Gastroesophageal sphincter (tissue), 3 donors: Measurements from ENCODE around the gene ARHGAP28.

Experiments
- EP300 ChIP-seq: sonication (generic); formaldehyde crosslinking; IDR thresholded peaks from one replicate; pipeline ENCODE4 v1.6.1; 2017; ENCODE audit warnings: antibody characterized with exemption, mild to moderate bottlenecking
- POLR2AphosphoS5 ChIP-seq: sonication (generic); formaldehyde crosslinking; IDR thresholded peaks from one replicate; pipeline ENCODE4 v1.6.1; 2017; ENCODE audit warnings: antibody characterized with exemption
- TF ChIP-seq, protein P1 (sequence below), 4 experiments: fragments of 200-600 bp in 2 of 4; fragments of 450-650 bp in 2 of 4; sonication (generic) in 1 of 4; IDR thresholded peaks; one replicate each; pipeline ENCODE4 v1.5.1; 2017 to 2019; ENCODE audit warnings: antibody characterized with exemption in 4 of 4, mild to moderate bottlenecking in 2 of 4, moderate library complexity in 2 of 4

DNA sequence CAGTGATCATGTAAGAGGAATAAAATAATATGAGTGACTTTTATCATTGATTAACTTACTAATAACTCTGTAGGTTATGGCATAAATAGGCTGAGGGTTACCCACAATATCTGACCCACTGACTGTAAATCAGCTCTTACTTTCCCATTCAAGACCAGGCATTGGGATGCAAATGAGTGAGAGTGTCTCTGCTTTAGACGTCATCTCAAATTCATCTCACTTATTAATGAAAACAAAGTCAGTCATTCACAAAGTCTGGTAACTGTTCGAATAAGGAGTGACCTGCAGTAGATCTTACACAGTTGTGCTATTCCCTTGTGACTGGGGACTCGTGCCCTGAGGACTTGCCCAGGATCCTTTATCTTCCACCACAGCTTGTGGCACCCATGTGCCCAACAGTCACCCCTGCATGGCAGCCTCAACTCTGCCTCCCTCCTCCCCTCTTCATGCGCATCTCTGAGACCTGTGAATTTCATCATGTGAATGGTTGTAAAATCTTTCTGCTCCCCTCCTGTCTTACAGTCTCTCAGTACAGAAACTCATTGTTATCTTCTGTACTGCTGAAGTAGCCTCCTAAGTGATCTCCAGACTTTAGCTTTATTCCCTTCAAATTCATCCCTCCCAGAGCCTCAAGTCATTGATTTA lies 131.4 kb downstream of the ARHGAP28 start:
- TF ChIP-seq, protein P1, sequence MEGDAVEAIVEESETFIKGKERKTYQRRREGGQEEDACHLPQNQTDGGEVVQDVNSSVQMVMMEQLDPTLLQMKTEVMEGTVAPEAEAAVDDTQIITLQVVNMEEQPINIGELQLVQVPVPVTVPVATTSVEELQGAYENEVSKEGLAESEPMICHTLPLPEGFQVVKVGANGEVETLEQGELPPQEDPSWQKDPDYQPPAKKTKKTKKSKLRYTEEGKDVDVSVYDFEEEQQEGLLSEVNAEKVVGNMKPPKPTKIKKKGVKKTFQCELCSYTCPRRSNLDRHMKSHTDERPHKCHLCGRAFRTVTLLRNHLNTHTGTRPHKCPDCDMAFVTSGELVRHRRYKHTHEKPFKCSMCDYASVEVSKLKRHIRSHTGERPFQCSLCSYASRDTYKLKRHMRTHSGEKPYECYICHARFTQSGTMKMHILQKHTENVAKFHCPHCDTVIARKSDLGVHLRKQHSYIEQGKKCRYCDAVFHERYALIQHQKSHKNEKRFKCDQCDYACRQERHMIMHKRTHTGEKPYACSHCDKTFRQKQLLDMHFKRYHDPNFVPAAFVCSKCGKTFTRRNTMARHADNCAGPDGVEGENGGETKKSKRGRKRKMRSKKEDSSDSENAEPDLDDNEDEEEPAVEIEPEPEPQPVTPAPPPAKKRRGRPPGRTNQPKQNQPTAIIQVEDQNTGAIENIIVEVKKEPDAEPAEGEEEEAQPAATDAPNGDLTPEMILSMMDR (IDR thresholded peaks at IDR 0.05) = no peak
- TF ChIP-seq EP300 (no peak), POLR2AphosphoS5 (no peak)
